Fibroblast of lung (primary cell): ENCODE results near the gene AIFM3. TPM values are rescaled to one million over a fixed set of nuclear protein-coding genes. Genes with fewer than 3 reads are reported as not detected.

ENCODE experiments used
- DNase-seq, 2 donors: peaks; one replicate each; pipeline versions ENCODE4 v3.0.0 to v3.0.0-alpha.2; 2010; ENCODE audit warnings: low read depth in 2 of 2
- H2AFZ ChIP-seq: 2 replicates; pipeline ENCODE4 v1.5.1; 2012; ENCODE audit warnings: low read length, control low read depth, inconsistent platforms
- H3K27ac ChIP-seq: 2 replicates; pipeline ENCODE4 v1.5.1; 2011; ENCODE audit warnings: low read length, control low read depth; ENCODE audit not compliant: insufficient read depth
- H3K27me3 ChIP-seq: 2 replicates; pipeline ENCODE4 v1.5.1; 2011; ENCODE audit warnings: mild to moderate bottlenecking, low read length; ENCODE audit not compliant: control insufficient read depth, insufficient read depth
- H3K36me3 ChIP-seq: 2 replicates; pipeline ENCODE4 v1.5.1; 2011; ENCODE audit warnings: low read length; ENCODE audit not compliant: control insufficient read depth, insufficient read depth
- H3K4me1 ChIP-seq: 2 replicates; pipeline ENCODE4 v1.5.1; 2011; ENCODE audit warnings: low read length; ENCODE audit not compliant: control insufficient read depth, insufficient read depth; ENCODE audit errors: extremely low read depth
- H3K4me2 ChIP-seq: 2 replicates; pipeline ENCODE4 v1.5.1; 2011; ENCODE audit warnings: low read length, control low read depth; ENCODE audit not compliant: insufficient read depth; ENCODE audit errors: extremely low read depth
- H3K4me3 ChIP-seq, 4 experiments: fragments of 200-600 bp in 1 of 4; sonication (generic) in 1 of 4; replicated peaks in 1 of 4; 2 replicates each; pipeline ENCODE4 v1.5.1; 2011 to 2016; ENCODE audit warnings: low read length in 4 of 4, low read depth in 3 of 4, mild to moderate bottlenecking in 3 of 4, control low read depth in 2 of 4, inconsistent platforms in 1 of 4, mixed read lengths in 1 of 4; ENCODE audit not compliant: insufficient read depth in 1 of 4; ENCODE audit errors: control extremely low read depth in 1 of 4
- H3K79me2 ChIP-seq: 2 replicates; pipeline ENCODE4 v1.5.1; 2012; ENCODE audit warnings: mild to moderate bottlenecking, low read length, inconsistent platforms; ENCODE audit not compliant: control insufficient read depth, insufficient read depth
- H3K9ac ChIP-seq: 2 replicates; pipeline ENCODE4 v1.5.1; 2011; ENCODE audit warnings: mild to moderate bottlenecking, low read length, control low read depth; ENCODE audit not compliant: insufficient read depth
- H3K9me3 ChIP-seq: 2 replicates; pipeline ENCODE4 v1.5.1; 2012; ENCODE audit warnings: low read depth, low read length; ENCODE audit not compliant: control insufficient read depth, insufficient read depth
- H4K20me1 ChIP-seq: 2 replicates; pipeline ENCODE4 v1.5.1; 2011; ENCODE audit warnings: low read length; ENCODE audit not compliant: control insufficient read depth, insufficient read depth; ENCODE audit errors: extremely low read depth
- CTCF ChIP-seq, 2 donors: IDR thresholded peaks in 1 of 2; conservative IDR thresholded peaks in 1 of 2; 1 replicate in 1 of 2; 2 replicates in 1 of 2; pipeline ENCODE4 v1.5.1; 2011 to 2012; ENCODE audit warnings: low read length in 2 of 2, control low read depth in 1 of 2, inconsistent platforms in 1 of 2, low read depth in 1 of 2, mild to moderate bottlenecking in 1 of 2
- EZH2 ChIP-seq: IDR thresholded peaks from 2 replicates; pipeline ENCODE4 v1.5.1; 2012; ENCODE audit warnings: low read length, control low read depth, mild to moderate bottlenecking; ENCODE audit errors: missing control alignments
- polyA plus RNA-seq, 2 donors: library from polyadenylated mRNA; depleted of rRNA in 1 of 2; stranded (reverse) in 1 of 2; unstranded in 1 of 2; fragments of >200 nt; gene quantifications; 2 replicates each; pipeline ENCODE4 v1.2.1, GENCODE V29; 2011 to 2012; ENCODE audit warnings: missing spikeins in 1 of 2
- total RNA-seq: library from RNA; depleted of rRNA; stranded (reverse); fragments of >200 nt; gene quantifications from 2 replicates; pipeline ENCODE4 v1.2.1, GENCODE V29; 2014

AIFM3 gene
- total and polyA plus RNA-seq, 2 donors (not counting 1 experiment from before 2014, with no cell fraction given) = 0.15 to 2.0 TPM

- peak within 1 kb of the TSS; percentile 87 for H3K27ac ChIP-seq
- peak within 1 kb of the TSS; percentile 96 for H3K4me2 ChIP-seq
- peak within 1 kb of the TSS; percentile 92 for H2AFZ ChIP-seq
- peaks cover 15% of the 10 kb centered on the region for H3K79me2 ChIP-seq
- no peak for TF ChIP-seq EZH2
- TF ChIP-seq CTCF (conservative IDR thresholded peaks at IDR 0.05 in 1 of 2, IDR thresholded peaks at IDR 0.05 in 1 of 2; ENCODE audit: low read depth in 1 of 2, low read length in 2 of 2) = peak; percentile 47 to 64
- peak; percentile 82 to 87 for DNase-seq
- H3K4me3 ChIP-seq = peak within 1 kb of the TSS; percentile 86 to 98 (median 94)
- H3K9me3 ChIP-seq = peaks cover 2% of the 10 kb centered on the region
- peaks cover 4% of the 10 kb centered on the region for H3K36me3 ChIP-seq
- H3K27me3 ChIP-seq = no peaks in the 10 kb centered on the region
- peak within 1 kb of the TSS; percentile 91 for H3K9ac ChIP-seq
- H4K20me1 ChIP-seq = no peaks in the 10 kb centered on the region
- H3K4me1 ChIP-seq = peaks cover 11% of the 10 kb centered on the region
Measured at GRCh38 chr22:20981787-20982562, 14.9 kb downstream of the AIFM3 start, which contains the start of gene LZTR1. TSS of gene LZTR1 (plus strand) at chr22:20982297. CDS start at chr22:20982372, 75 bp downstream.

GRCh38 chr22:20982563-20982882 lies 15.5 kb downstream of the AIFM3 start:
- H3K27me3 ChIP-seq = no peaks in the 10 kb centered on the region
- peaks cover 4% of the 10 kb centered on the region for H3K36me3 ChIP-seq
- peak overlapping the region; percentile 79 for H2AFZ ChIP-seq
- TF ChIP-seq EZH2 = no peak
- H3K4me1 ChIP-seq = peaks cover 11% of the 10 kb centered on the region
- peaks cover 15% of the 10 kb centered on the region for H3K79me2 ChIP-seq
- DNase-seq = no peak
- no peaks in the 10 kb centered on the region for H4K20me1 ChIP-seq
- peak overlapping the region; percentile 86 to 98 (median 94) for H3K4me3 ChIP-seq
- H3K27ac ChIP-seq = peak overlapping the region; percentile 87
- H3K9ac ChIP-seq = peak overlapping the region; percentile 91
- peaks cover 2% of the 10 kb centered on the region for H3K9me3 ChIP-seq
- H3K4me2 ChIP-seq = peak overlapping the region; percentile 96

- Histone ChIP-seq H3K36me3 (peaks cover 7% of the 10 kb centered on the region), H3K27ac (peak overlapping the region; percentile 87), H3K27me3 (no peaks in the 10 kb centered on the region), H3K9me3 (peaks cover 2% of the 10 kb centered on the region), H3K79me2 (peaks cover 15% of the 10 kb centered on the region), H4K20me1 (no peaks in the 10 kb centered on the region), H2AFZ (no peak overlapping the region), H3K4me1 (peaks cover 11% of the 10 kb centered on the region), H3K4me3 (peak overlapping the region; percentile 86 to 98 (median 94)), H3K4me2 (peak overlapping the region; percentile 96), H3K9ac (peak overlapping the region; percentile 91)
- no peak for DNase-seq
- no peak for TF ChIP-seq CTCF (conservative IDR thresholded peaks at IDR 0.05 in 1 of 2, IDR thresholded peaks at IDR 0.05 in 1 of 2; ENCODE audit: low read depth in 1 of 2, low read length in 2 of 2)
Measured at GRCh38 chr22:20983081-20983771, 16.2 kb downstream of the AIFM3 start.
